HAP-1 (cell line): Measurements from ENCODE around the gene IARS2.
"Not testable (repeated sequence)": the region's sequence is repeated elsewhere in the genome, so short reads cannot be mapped to it uniquely, and the experiment has no call there.

Experiments
- DNase-seq, 2 experiments: peaks; one replicate each; pipeline ENCODE4 v3.0.0-alpha.2; 2016 to 2020; ENCODE audit warnings: low spot score in 2 of 2
- H3K27me3 ChIP-seq: fragments of 250-450 bp; sonication (Bioruptor Pico); 2 replicates; pipeline ENCODE4 v1.5.1; 2020; ENCODE audit warnings: low read depth, mild to moderate bottlenecking, moderate library complexity
- H3K36me3 ChIP-seq: fragments of 250-450 bp; sonication (Bioruptor Pico); replicated peaks from 2 replicates; pipeline ENCODE4 v1.5.1; 2020; ENCODE audit warnings: mild to moderate bottlenecking
- H3K4me1 ChIP-seq: fragments of 250-450 bp; sonication (Bioruptor Pico); 2 replicates; pipeline ENCODE4 v1.5.1; 2020; ENCODE audit warnings: mild to moderate bottlenecking
- H3K4me3 ChIP-seq: fragments of 250-450 bp; sonication (Bioruptor Pico); 2 replicates; pipeline ENCODE4 v1.5.1; 2020; ENCODE audit warnings: mild to moderate bottlenecking, moderate library complexity
- H3K9me3 ChIP-seq: fragments of 250-450 bp; sonication (Bioruptor Pico); 2 replicates; pipeline ENCODE4 v1.5.1; 2020; ENCODE audit warnings: mild to moderate bottlenecking, moderate library complexity
- in situ Hi-C: fragments of 300-500 bp; cut with MboI; formaldehyde crosslinking; loops from 3 replicates; pipeline ENCODE4 v1.14.3; 2020; ENCODE audit warnings: low sequenced_read_pairs, inconsistent platforms, mixed read lengths

The IARS2 gene

GRCh38 chr1:220086261-220086686 lies 7.7 kb upstream of the IARS2 start:
- in situ Hi-C loops, H3K4me1 ChIP-seq, H3K36me3 ChIP-seq, H3K27me3 ChIP-seq, H3K4me3 ChIP-seq, H3K9me3 ChIP-seq: not testable (repeated sequence)
- DNase-seq = peak in 1 of 2 experiments; percentile 35

GRCh38 chr1:220089650-220090556 lies 4.0 kb upstream of the IARS2 start, which contains the start of gene BPNT1:
BPNT1 (minus strand) TSS chr1:220089788; CDS start chr1:220079846, 9,942 bp downstream.
- DNase-seq = peak; percentile 95 to 97
- Histone ChIP-seq H3K4me3 (peak within 1 kb of the TSS; percentile 39), H3K27me3 (no peaks in the 10 kb centered on the region), H3K9me3 (no peaks in the 10 kb centered on the region), H3K36me3 (peaks cover 2% of the 10 kb centered on the region; the same call in 1 of the 2 replicates), H3K4me1 (peaks cover 5% of the 10 kb centered on the region)
- in situ Hi-C loops = no loop called here

- H3K27me3 ChIP-seq = no peaks in the 10 kb centered on the region
- no peaks in the 10 kb centered on the region for H3K9me3 ChIP-seq
- H3K36me3 ChIP-seq = peaks cover 13% of the 10 kb centered on the region
- in situ Hi-C loops = no loop called here
- peaks cover 15% of the 10 kb centered on the region for H3K4me1 ChIP-seq
- DNase-seq = no peak
- H3K4me3 ChIP-seq = no peak overlapping the region
Observed at GRCh38 chr1:220092694-220093093, 1.2 kb upstream of the IARS2 start.

- no peaks in the 10 kb centered on the region for H3K27me3 ChIP-seq
- no peak overlapping the region for H3K4me3 ChIP-seq
- peaks cover 15% of the 10 kb centered on the region for H3K4me1 ChIP-seq
- peaks cover 21% of the 10 kb centered on the region for H3K36me3 ChIP-seq
- no peaks in the 10 kb centered on the region for H3K9me3 ChIP-seq
- DNase-seq = no peak
- in situ Hi-C loops = no loop called here
Observed at GRCh38 chr1:220093361-220094015, 444 bp upstream of the IARS2 start.

- no peak for DNase-seq
- H3K4me3 ChIP-seq = no peak overlapping the region
- H3K36me3 ChIP-seq = peaks cover 63% of the 10 kb centered on the region
- H3K4me1 ChIP-seq = peaks cover 11% of the 10 kb centered on the region
- no peaks in the 10 kb centered on the region for H3K27me3 ChIP-seq
- H3K9me3 ChIP-seq = no peaks in the 10 kb centered on the region
- in situ Hi-C loops = no loop called here
Observed at GRCh38 chr1:220099826-220100225, 5.9 kb downstream of the IARS2 start.

GRCh38 chr1:220110473-220110872 lies 16.5 kb downstream of the IARS2 start:
- H3K4me1 ChIP-seq, DNase-seq, H3K27me3 ChIP-seq, H3K4me3 ChIP-seq, H3K9me3 ChIP-seq, in situ Hi-C loops: not testable (repeated sequence)
- H3K36me3 ChIP-seq = peaks cover 59% of the 10 kb centered on the region

GRCh38 chr1:220112600-220112999 lies 18.7 kb downstream of the IARS2 start:
- DNase-seq, H3K27me3 ChIP-seq, in situ Hi-C loops, H3K4me1 ChIP-seq, H3K4me3 ChIP-seq, H3K9me3 ChIP-seq: not testable (repeated sequence)
- H3K36me3 ChIP-seq = peaks cover 58% of the 10 kb centered on the region

GRCh38 chr1:220113136-220113695 lies 19.3 kb downstream of the IARS2 start:
- Histone ChIP-seq H3K9me3 (no peaks in the 10 kb centered on the region), H3K4me3 (no peak overlapping the region), H3K4me1 (no peaks in the 10 kb centered on the region), H3K27me3 (no peaks in the 10 kb centered on the region), H3K36me3 (peaks cover 61% of the 10 kb centered on the region)
- in situ Hi-C loops = no loop called here
- peak; percentile 38 to 43 for DNase-seq

GRCh38 chr1:220119043-220119512 lies 25.1 kb downstream of the IARS2 start:
- no peak for DNase-seq
- in situ Hi-C loops = no loop called here
- Histone ChIP-seq H3K4me3 (no peak overlapping the region), H3K27me3 (no peaks in the 10 kb centered on the region), H3K9me3 (no peaks in the 10 kb centered on the region), H3K4me1 (no peaks in the 10 kb centered on the region), H3K36me3 (peaks cover 29% of the 10 kb centered on the region)

- peaks cover 11% of the 10 kb centered on the region for H3K36me3 ChIP-seq
- H3K4me1 ChIP-seq = no peaks in the 10 kb centered on the region
- in situ Hi-C loops = no loop called here
- no peaks in the 10 kb centered on the region for H3K9me3 ChIP-seq
- H3K27me3 ChIP-seq = no peaks in the 10 kb centered on the region
- no peak for DNase-seq
- no peak overlapping the region for H3K4me3 ChIP-seq
Observed at GRCh38 chr1:220121791-220122530, 28.0 kb downstream of the IARS2 start.

GRCh38 chr1:220123066-220123465 lies 29.1 kb downstream of the IARS2 start:
- no peak for DNase-seq
- in situ Hi-C loops = no loop called here
- Histone ChIP-seq H3K4me3 (no peak overlapping the region), H3K4me1 (no peaks in the 10 kb centered on the region), H3K36me3 (peaks cover 12% of the 10 kb centered on the region), H3K27me3 (no peaks in the 10 kb centered on the region), H3K9me3 (no peaks in the 10 kb centered on the region)

- H3K36me3 ChIP-seq = peaks cover 16% of the 10 kb centered on the region
- DNase-seq = peak in 1 of 2 experiments; percentile 41
- H3K9me3 ChIP-seq = no peaks in the 10 kb centered on the region
Observed at GRCh38 chr1:220123889-220124288, 30.0 kb downstream of the IARS2 start.

GRCh38 chr1:220124542-220124941 lies 30.6 kb downstream of the IARS2 start:
- no peak for DNase-seq
- Histone ChIP-seq H3K4me1 (no peaks in the 10 kb centered on the region), H3K36me3 (peaks cover 19% of the 10 kb centered on the region)

More at GRCh38 chr1:220123889-220124288, 30.0 kb downstream of the IARS2 start:
- no peaks in the 10 kb centered on the region for H3K4me1 ChIP-seq
- no peaks in the 10 kb centered on the region for H3K27me3 ChIP-seq
- in situ Hi-C loops = no loop called here
- H3K4me3 ChIP-seq = no peak overlapping the region

More at GRCh38 chr1:220124542-220124941, 30.6 kb downstream of the IARS2 start:
- Histone ChIP-seq H3K27me3 (no peaks in the 10 kb centered on the region), H3K9me3 (no peaks in the 10 kb centered on the region), H3K4me3 (no peak overlapping the region)
- in situ Hi-C loops = no loop called here
